ENCODE data around the gene DIDO1. TPM values are rescaled to one million over a fixed set of nuclear protein-coding genes. Genes with fewer than 3 reads are reported as not detected.

DIDO1 gene
- total RNA-seq, 2 donors from 2014 or later: 53.5 to 68.3 TPM

- no peaks in the 10 kb centered on the region for H3K27me3 Mint-ChIP-seq (ENCODE audit: insufficient read depth)
- 33 to 45% methylated on average over 5 to 14 of the region's 14 CpGs for WGBS, 2 experiments (ENCODE audit: insufficient coverage in 1 of 2, insufficient read length in 1 of 2)
- no peak for TF ChIP-seq CTCF (conservative IDR thresholded peaks at IDR 0.05)
- H3K9ac ChIP-seq (ENCODE audit: extremely low read depth, low read length, poor library complexity, severe bottlenecking): peak overlapping the region; percentile 92
- no peaks in the 10 kb centered on the region for H3K27me3 ChIP-seq (ENCODE audit: control insufficient read depth, insufficient read depth, low read length, poor library complexity, severe bottlenecking)
- H3K4me1 ChIP-seq (ENCODE audit: control insufficient read depth, insufficient read depth, low read length): peaks cover 9% of the 10 kb centered on the region
- DNase-seq: peak; percentile 89
- H3K4me3 ChIP-seq (ENCODE audit: low read length): peak overlapping the region; percentile 90
- no peaks in the 10 kb centered on the region for H3K9me3 ChIP-seq (ENCODE audit: control insufficient read depth, low read length)
- H3K36me3 ChIP-seq (ENCODE audit: control insufficient read depth, insufficient read depth, low read length): peaks cover 15% of the 10 kb centered on the region
- H3K4me1 Mint-ChIP-seq: peaks cover 37% of the 10 kb centered on the region
- H3K36me3 Mint-ChIP-seq (ENCODE audit: low read depth): peaks cover 6% of the 10 kb centered on the region
- peak overlapping the region; percentile 91 for H3K4me3 Mint-ChIP-seq
- peak overlapping the region; percentile 66 for H3K27ac ChIP-seq (ENCODE audit: low read depth, low read length)
- H3K27ac Mint-ChIP-seq: peak overlapping the region; percentile 99
- no peaks in the 10 kb centered on the region for H3K9me3 Mint-ChIP-seq
These were observed 2.1 kb upstream of the DIDO1 start for GRCh38 chr20:62928246-62928939.

- H3K27me3 ChIP-seq (ENCODE audit: control insufficient read depth, insufficient read depth, low read length, poor library complexity, severe bottlenecking): no peaks in the 10 kb centered on the region
- peak overlapping the region; percentile 91 for H3K4me3 Mint-ChIP-seq
- no peak overlapping the region for H3K27ac ChIP-seq (ENCODE audit: low read depth, low read length)
- H3K4me1 Mint-ChIP-seq: peaks cover 41% of the 10 kb centered on the region
- H3K9ac ChIP-seq (ENCODE audit: extremely low read depth, low read length, poor library complexity, severe bottlenecking): peak overlapping the region; percentile 90
- 60 to 82% methylated on average over 5 to 12 of the region's 12 CpGs for WGBS, 2 experiments (ENCODE audit: insufficient coverage in 1 of 2, insufficient read length in 1 of 2)
- H3K4me1 ChIP-seq (ENCODE audit: control insufficient read depth, insufficient read depth, low read length): peaks cover 9% of the 10 kb centered on the region
- no peaks in the 10 kb centered on the region for H3K9me3 ChIP-seq (ENCODE audit: control insufficient read depth, low read length)
- no peaks in the 10 kb centered on the region for H3K36me3 Mint-ChIP-seq (ENCODE audit: low read depth)
- peak; percentile 56 for DNase-seq
- peak overlapping the region; percentile 90 for H3K4me3 ChIP-seq (ENCODE audit: low read length)
- H3K27me3 Mint-ChIP-seq (ENCODE audit: insufficient read depth): no peaks in the 10 kb centered on the region
- peaks cover 8% of the 10 kb centered on the region for H3K36me3 ChIP-seq (ENCODE audit: control insufficient read depth, insufficient read depth, low read length)
- peak overlapping the region; percentile 99 for H3K27ac Mint-ChIP-seq
- no peaks in the 10 kb centered on the region for H3K9me3 Mint-ChIP-seq
- TF ChIP-seq CTCF (conservative IDR thresholded peaks at IDR 0.05): no peak
These were observed 912 bp upstream of the DIDO1 start for GRCh38 chr20:62927128-62927705.

GRCh38 chr20:62925420-62926228 is 681 bp downstream of the DIDO1 start:
- peaks cover 44% of the 10 kb centered on the region for H3K4me1 Mint-ChIP-seq

More at GRCh38 chr20:62925420-62926228, 681 bp downstream of the DIDO1 start:
- Histone ChIP-seq H3K27me3 (ENCODE audit: control insufficient read depth, insufficient read depth, low read length, poor library complexity, severe bottlenecking) (no peaks in the 10 kb centered on the region), H3K4me1 (ENCODE audit: control insufficient read depth, insufficient read depth, low read length) (peaks cover 9% of the 10 kb centered on the region), H3K27ac (ENCODE audit: low read depth, low read length) (peak overlapping the region; percentile 65), H3K36me3 (ENCODE audit: control insufficient read depth, insufficient read depth, low read length) (peaks cover 8% of the 10 kb centered on the region), H3K9me3 (ENCODE audit: control insufficient read depth, low read length) (no peaks in the 10 kb centered on the region), H3K9ac (ENCODE audit: extremely low read depth, low read length, poor library complexity, severe bottlenecking) (peak overlapping the region; percentile 90), H3K4me3 (ENCODE audit: low read length) (peak overlapping the region; percentile 97)
- H3K27ac Mint-ChIP-seq: peak overlapping the region; percentile 95
- H3K4me3 Mint-ChIP-seq: peak overlapping the region; percentile 91
- H3K9me3 Mint-ChIP-seq: no peaks in the 10 kb centered on the region
- H3K36me3 Mint-ChIP-seq (ENCODE audit: low read depth): no peaks in the 10 kb centered on the region
- TF ChIP-seq CTCF (conservative IDR thresholded peaks at IDR 0.05): no peak
- WGBS, 2 experiments (ENCODE audit: insufficient coverage in 1 of 2, insufficient read length in 1 of 2): 0 to 1% methylated on average over 35 to 63 of the region's 63 CpGs
- DNase-seq: peak; percentile 64
- no peaks in the 10 kb centered on the region for H3K27me3 Mint-ChIP-seq (ENCODE audit: insufficient read depth)
